Mammary epithelial cell (primary cell): ENCODE measurements around the gene CDH18.

Experiments
- CTCF ChIP-seq, 2 donors: IDR thresholded peaks in 1 of 2; conservative IDR thresholded peaks in 1 of 2; 2 replicates each; pipeline ENCODE4 v1.5.1; 2011 to 2012; ENCODE audit warnings: inconsistent platforms in 2 of 2, low read length in 2 of 2, mild to moderate bottlenecking in 2 of 2, control low read depth in 1 of 2, low read depth in 1 of 2; ENCODE audit not compliant: insufficient read depth in 1 of 2; ENCODE audit errors: extremely low read depth in 1 of 2
- EZH2 ChIP-seq: IDR thresholded peaks from 2 replicates; pipeline ENCODE4 v1.6.1; 2012; ENCODE audit warnings: low read length, inconsistent platforms, borderline replicate concordance

- TF ChIP-seq CTCF (conservative IDR thresholded peaks at IDR 0.05 in 1 of 2, IDR thresholded peaks at IDR 0.05 in 1 of 2; ENCODE audit: extremely low read depth in 1 of 2, insufficient read depth in 1 of 2, low read depth in 1 of 2, low read length in 2 of 2), result no peak
- no peak for TF ChIP-seq EZH2
These were observed 242.8 kb downstream of the CDH18 start for GRCh38 chr5:19745247-19745646.
